ENCODE data around the gene PTPN13. TPM values are rescaled to one million over a fixed set of nuclear protein-coding genes. Genes with fewer than 3 reads are reported as not detected.

Gene PTPN13
- total RNA-seq, 1 donor from 2014 or later: 5.6 TPM

DNA sequence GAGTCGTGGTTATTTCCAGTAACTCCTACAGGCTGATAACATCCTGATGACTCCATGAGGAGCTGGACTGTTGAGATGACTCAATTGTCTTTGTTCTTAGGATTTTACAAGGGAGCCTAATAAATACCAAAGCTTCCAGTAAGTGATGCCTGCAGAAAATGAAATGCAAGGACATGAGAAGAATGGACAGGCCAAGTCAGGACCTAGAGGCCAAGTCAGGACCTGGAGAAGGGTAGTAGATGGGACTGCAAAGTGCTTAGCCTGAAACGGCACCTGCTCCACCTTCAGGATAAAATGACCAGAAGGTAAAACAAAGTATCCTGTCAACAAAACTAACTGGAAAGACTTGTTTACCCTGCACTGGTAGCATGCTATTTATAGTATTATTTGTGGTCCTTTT is 261.5 kb downstream of the PTPN13 start:
- H3K9me3 Mint-ChIP-seq (ENCODE audit: unreplicated experiment): no peaks in the 10 kb centered on the region
- no peak overlapping the region for H3K27ac Mint-ChIP-seq (ENCODE audit: unreplicated experiment)
- DNase-seq (ENCODE audit: low spot score): no peak
- H3K4me3 Mint-ChIP-seq (ENCODE audit: unreplicated experiment): no peak overlapping the region
- no peaks in the 10 kb centered on the region for H3K36me3 Mint-ChIP-seq (ENCODE audit: low read depth, unreplicated experiment)
- TF ChIP-seq, protein P1, sequence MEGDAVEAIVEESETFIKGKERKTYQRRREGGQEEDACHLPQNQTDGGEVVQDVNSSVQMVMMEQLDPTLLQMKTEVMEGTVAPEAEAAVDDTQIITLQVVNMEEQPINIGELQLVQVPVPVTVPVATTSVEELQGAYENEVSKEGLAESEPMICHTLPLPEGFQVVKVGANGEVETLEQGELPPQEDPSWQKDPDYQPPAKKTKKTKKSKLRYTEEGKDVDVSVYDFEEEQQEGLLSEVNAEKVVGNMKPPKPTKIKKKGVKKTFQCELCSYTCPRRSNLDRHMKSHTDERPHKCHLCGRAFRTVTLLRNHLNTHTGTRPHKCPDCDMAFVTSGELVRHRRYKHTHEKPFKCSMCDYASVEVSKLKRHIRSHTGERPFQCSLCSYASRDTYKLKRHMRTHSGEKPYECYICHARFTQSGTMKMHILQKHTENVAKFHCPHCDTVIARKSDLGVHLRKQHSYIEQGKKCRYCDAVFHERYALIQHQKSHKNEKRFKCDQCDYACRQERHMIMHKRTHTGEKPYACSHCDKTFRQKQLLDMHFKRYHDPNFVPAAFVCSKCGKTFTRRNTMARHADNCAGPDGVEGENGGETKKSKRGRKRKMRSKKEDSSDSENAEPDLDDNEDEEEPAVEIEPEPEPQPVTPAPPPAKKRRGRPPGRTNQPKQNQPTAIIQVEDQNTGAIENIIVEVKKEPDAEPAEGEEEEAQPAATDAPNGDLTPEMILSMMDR (IDR thresholded peaks at IDR 0.05; ENCODE audit: unreplicated experiment): no peak
- H3K27me3 Mint-ChIP-seq (ENCODE audit: unreplicated experiment): peaks cover 1% of the 10 kb centered on the region
- no peaks in the 10 kb centered on the region for H3K4me1 Mint-ChIP-seq (ENCODE audit: unreplicated experiment)

DNA sequence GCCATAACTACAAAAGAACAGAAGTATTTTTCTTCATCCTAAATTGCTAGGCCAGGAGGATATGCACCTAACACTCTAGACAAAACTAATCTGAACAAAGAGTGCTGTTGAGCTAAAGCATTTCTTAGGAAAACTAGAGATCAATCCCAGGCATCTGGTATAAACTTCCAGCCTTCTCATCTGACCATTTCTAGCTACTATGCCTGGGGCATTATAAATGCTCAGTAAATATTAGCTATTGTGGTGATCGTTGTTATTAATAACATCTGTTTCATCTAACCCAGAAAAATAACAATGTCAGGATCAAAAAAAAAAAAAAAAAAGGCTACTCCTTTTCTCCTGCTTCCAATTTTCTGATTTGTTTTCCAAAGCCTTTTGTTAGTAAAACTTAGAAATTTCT is 262.8 kb downstream of the PTPN13 start:
- Mint-ChIP-seq H3K4me3 (ENCODE audit: unreplicated experiment) (no peak overlapping the region), H3K27me3 (ENCODE audit: unreplicated experiment) (peaks cover 1% of the 10 kb centered on the region)

DNA sequence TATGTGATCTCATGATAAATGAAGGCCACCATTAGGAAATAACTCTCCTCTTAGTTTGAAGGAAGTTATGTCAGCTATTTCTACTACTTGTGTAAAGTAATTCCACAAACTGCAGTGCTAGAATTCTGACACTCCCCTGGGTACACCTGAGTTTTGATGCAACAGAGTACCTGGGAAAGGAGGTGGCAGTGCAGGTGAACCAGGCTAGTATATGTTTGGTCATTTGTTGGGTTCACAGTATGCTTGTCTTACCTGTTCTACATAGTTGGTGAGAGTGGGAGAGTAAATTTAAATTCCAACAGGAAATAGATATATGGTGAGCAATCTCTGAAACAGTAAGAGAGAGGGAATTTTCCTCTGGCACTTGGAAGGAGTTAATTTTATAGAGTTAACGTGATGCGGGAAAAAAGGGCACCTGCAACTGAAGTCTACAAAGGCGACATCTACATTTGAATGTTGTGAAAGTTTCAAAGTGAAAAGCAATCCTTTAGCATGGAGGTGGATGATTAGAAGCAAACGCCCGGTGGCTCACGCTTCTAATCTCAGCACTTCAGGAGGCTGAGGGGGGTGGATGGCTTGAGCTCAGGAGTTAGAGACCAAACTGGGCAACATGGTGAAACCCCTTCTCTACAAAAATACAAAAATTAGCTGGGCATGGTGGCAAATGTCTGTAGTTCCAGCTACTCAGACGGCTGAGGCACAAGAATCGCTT is 263.4 kb downstream of the PTPN13 start:
- H3K27ac Mint-ChIP-seq (ENCODE audit: unreplicated experiment): no peak overlapping the region
- TF ChIP-seq, protein P1 (IDR thresholded peaks at IDR 0.05; ENCODE audit: unreplicated experiment): no peak
- no peaks in the 10 kb centered on the region for H3K4me1 Mint-ChIP-seq (ENCODE audit: unreplicated experiment)
- DNase-seq (ENCODE audit: low spot score): no peak
- no peak overlapping the region for H3K4me3 Mint-ChIP-seq (ENCODE audit: unreplicated experiment)
- H3K36me3 Mint-ChIP-seq (ENCODE audit: low read depth, unreplicated experiment): no peaks in the 10 kb centered on the region
- peaks cover 1% of the 10 kb centered on the region for H3K27me3 Mint-ChIP-seq (ENCODE audit: unreplicated experiment)
- no peaks in the 10 kb centered on the region for H3K9me3 Mint-ChIP-seq (ENCODE audit: unreplicated experiment)

More for the DNA sequence above, 262.8 kb downstream of the PTPN13 start:
- no peaks in the 10 kb centered on the region for H3K9me3 Mint-ChIP-seq (ENCODE audit: unreplicated experiment)
- H3K36me3 Mint-ChIP-seq (ENCODE audit: low read depth, unreplicated experiment): no peaks in the 10 kb centered on the region
- no peaks in the 10 kb centered on the region for H3K4me1 Mint-ChIP-seq (ENCODE audit: unreplicated experiment)
- DNase-seq (ENCODE audit: low spot score): no peak
- TF ChIP-seq, protein P1 (IDR thresholded peaks at IDR 0.05; ENCODE audit: unreplicated experiment): no peak
- no peak overlapping the region for H3K27ac Mint-ChIP-seq (ENCODE audit: unreplicated experiment)

Other genes starting within 250 kb of the PTPN13 start
- 2.0 TPM for gene MAPK10, start 234.3 kb upstream of the PTPN13 start, total RNA-seq (ENCODE audit: unreplicated experiment)

Data from endothelial cell (in vitro differentiated cells).